Activated CD4-positive, alpha-beta T cell treated with anti-CD3 and anti-CD28 coated beads for 1 hour (primary cell): ENCODE results near the gene SDHAF2.
"Not testable (repeated sequence)": the region's sequence is repeated elsewhere in the genome, so short reads cannot be mapped to it uniquely, and the experiment has no call there.

Experiments used
- DNase-seq: peaks from one replicate; pipeline ENCODE4 v3.0.0-alpha.2; 2020

SDHAF2 gene

DNA sequence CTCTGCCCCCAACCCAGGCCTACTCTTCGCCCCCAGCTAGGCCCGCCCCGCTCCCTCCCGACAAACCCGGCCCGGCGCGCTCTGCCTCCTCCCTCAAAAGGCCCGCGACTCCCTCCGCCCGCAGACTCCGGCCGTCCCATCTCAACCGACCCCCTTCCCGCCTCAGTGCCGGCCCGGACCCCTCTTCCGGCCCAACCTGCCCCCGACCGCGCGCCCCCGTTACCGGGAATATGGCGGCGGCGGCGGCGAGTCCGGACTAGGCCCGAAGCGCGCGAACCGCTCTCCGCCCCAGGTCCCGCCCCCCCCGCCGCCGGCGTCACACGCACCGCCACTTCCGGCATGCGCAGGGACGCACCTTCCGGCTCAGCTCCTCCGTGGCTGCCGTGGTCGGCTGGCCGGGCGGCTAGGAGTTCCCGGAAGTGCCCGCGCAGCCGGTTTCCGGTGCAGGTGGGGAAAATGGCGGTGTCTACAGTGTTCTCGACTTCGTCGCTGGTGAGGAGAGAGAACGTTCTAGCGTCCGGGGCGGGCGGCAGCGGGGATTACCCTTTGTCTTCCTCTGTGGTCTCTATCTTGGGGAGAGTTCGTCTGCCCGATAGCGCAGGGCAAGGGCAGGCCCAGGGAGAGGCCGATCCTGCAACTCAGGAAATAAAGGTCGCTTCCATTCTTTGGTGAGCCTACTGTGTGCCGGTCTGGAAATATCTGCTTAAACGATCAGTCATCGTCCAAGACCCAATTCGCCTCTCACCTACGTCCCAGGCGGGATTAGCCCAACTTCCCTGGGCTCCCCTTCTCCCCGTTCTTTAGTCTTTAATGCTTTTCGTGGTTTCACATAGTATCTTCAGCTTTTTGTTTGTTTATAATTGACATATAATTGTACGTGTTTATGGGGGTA lies at the start of gene SDHAF2, which contains the start of gene CPSF7:
Gene SDHAF2 (plus strand): TSS at position 434 of the 892 bp plus-strand sequence. CDS start 23 bp downstream, at position 457.
Gene CPSF7 (minus strand): TSS at position 285 of the 892 bp plus-strand sequence. CDS start 740 bp downstream, outside the sequence.
- peak; percentile 96 for DNase-seq

DNA sequence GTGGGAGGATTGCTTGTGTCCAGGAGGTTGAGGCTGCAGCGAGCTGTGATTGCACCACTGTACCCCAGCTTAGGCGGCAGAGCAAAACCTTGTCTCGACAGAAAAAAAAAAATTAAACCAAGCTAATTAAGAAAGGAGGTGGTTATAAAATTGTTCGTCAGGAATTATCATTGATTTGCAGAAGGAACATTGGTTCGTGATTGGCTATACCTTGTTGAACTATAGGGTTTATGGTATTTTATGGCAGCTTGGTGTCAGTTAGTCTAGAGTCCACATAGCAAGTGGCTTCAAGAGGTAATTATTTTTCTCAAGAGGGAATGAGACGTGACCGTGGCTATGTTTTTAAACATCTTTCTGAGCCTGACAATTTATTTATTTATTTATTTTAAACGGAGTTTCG lies 49.0 kb upstream of the SDHAF2 start:
- DNase-seq, result no peak

DNA sequence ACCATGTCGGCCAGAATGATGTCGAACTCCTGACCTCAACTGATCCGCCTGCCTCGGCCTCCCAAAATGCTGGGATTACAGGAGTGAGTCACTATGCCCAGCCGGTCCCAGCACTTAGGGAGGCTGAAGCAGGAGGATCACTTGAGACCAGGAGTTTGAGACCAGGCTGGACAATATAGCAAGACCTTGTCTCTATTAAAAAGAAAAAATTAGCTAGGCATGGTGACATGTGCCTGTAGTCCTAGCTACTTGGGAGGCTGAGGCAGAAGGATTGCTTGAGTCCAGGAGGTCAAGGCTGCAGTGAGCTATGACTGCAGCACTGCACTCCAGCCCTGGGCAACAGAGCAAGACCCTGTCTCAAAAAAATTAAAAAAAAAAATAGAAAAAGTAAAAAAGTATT lies 46.1 kb upstream of the SDHAF2 start:
- DNase-seq, result not testable (repeated sequence)

DNA sequence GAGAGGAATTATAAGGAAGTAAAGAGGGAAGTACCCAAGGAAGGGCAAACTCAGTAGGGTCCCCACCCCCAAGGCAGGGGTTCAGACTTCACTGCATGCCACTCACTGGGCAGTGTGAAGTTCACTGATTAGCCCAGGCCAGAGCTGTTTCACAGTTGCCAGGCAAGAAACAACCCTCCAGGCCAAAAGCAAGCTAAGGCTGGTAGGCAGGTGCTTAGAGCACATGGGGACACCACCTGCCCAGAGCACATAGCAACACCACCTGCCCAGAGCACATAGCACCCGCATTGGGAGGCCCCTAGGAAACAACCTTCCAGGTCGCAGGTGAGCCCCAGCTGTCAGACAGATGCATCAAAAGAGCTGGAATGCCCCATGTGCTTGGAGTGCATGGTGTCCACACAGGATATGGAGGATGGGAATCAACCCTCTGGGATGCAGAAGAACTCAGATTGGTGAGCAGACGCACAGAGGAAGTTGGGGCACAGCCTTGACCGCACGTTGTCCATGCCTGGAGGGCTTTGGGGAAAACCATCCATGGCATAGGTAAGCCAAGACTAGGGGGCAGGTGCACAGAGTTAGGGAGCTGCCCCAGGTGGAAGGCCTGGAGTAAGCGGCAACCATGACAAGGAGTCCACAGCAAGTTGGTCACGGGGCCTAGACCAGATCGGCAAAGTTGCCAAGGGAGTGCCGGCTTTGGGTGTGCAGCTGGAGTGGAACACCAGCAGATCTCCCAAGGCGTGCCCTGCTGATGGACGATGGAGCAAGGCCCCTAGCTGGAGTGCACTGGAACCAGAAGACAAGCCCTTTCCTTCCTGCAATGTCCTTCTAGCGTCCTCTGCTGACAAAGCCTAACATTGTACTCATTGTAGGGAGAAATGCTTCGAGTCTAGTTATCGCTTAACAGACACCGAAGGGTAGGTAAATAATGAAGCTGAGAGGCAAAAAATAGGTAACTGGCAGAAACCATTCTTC lies 45.4 kb upstream of the SDHAF2 start:
- DNase-seq, result no peak

DNA sequence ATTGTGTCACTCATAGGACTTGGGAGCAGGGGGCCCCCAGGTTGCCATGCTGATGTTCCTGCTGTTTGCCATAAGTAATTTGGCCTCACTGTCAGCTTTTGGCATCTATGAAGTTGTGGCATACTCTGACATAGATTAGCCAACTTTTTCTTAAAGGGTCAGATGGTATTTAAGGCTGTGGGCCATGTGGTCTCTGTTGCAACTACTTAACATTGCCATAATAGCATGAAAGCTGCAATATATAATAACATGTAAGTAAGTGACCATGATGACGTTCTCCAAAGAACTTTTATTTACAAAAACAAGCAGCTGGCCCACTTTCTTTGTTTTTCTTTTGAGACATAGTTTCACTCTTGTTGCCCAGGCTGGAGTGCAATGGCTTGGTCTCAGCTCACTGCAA lies 39.8 kb upstream of the SDHAF2 start:
- no peak for DNase-seq

DNA sequence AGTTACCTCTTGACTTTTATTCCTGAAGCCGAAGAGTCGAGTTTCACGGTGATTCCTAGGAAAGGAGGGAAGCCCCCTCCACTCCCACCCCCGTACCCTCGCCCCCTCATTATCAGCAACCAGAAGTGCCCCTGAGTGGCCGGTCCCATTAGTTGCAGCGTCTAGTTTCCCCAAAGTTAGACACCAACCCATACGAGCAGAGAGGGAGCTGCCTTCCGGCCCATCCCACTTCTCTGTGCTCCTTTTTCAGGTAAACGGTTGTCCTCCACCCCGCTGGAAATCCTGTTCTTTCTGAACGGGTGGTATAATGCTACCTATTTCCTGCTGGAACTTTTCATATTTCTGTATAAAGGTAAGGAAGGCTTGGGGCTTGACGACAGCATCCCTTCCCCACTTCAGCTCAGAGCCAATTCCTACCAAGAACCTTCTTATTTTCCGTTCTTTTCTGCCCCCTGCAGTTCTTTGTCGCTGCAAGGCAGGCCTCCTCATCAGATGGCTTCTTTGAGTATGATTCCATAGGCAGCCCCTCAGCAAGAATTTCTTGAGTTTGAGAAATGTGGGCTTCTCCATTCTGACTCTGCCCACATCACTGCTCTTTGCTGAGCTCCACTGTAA lies 36.8 kb upstream of the SDHAF2 start:
- no peak for DNase-seq

DNA sequence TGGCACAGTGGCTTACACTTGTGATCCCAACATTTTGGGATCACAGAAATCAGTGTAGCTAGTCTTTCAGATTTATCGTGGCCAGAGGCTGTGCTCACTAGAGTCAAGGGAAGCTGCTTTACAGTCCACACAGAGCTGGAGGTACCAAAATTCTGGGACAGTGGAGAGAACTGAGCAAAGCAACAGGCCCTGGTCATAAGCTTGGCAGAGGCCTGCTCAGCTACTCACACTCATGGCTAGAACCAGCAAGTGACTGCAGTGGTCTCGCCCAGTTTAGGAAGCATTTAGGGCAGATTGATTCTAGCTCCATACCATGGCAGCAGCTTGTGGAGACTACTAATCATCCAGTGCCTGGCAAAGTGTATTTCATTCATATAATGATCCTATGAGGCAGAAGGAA lies 28.8 kb upstream of the SDHAF2 start:
- DNase-seq, result no peak

DNA sequence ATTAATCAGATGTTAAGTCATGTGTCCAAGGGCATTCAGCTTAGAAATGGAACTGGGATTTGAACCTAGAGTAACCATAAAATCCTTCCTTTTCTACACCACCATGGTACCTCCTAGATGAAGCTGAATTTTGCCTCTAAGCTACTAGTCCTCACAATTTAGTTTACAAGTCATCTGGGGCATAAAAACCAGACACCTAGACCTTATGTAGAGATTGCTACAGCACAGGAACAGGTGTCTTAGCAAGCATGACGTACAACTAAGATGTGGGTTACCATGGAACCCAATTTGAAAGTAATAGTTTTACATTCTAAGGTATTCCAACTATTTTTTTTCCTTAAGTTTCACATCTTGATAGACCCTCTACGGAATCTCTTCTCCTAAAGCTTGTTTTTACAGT lies 28.4 kb upstream of the SDHAF2 start:
- DNase-seq, result no peak

DNA sequence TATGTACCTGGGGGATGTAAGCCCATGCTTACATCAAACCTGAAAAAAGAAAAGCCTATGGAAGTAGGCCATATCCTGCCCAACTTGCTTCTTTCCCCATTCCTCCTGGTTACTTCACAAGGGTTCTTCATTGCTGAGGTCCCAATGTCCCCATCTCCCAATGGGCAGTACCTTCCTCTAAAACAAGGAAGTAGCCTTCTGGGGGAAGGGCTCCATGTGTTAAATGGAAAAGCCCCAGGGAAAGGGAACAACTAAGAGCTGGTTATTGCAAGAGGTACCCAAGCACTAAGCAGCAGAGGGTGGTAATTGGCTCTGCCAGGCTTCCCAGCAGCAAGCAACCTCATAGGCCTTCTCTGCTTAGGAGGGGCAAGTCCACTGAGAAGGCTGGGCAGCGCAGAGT lies 26.3 kb upstream of the SDHAF2 start:
- DNase-seq, result no peak

DNA sequence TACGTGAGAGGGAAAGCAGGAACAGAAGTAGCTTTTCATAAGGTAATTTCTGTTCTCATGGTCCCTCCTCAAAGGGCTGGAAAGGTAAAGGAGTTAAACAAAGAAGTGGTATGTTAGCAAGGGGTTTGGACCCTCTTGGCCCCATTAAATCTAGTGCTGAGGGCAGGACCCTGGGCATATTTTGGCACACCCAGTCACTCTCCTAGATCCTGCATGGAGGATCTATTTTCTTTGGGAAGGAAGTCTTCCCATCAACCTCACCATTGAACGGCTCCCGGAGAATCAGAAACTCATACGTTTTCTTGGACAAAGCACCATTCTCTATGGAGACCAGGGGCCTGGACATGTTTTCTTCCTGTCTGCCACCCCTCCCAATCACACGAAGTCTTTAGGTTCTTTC lies 25.8 kb upstream of the SDHAF2 start:
- no peak for DNase-seq

DNA sequence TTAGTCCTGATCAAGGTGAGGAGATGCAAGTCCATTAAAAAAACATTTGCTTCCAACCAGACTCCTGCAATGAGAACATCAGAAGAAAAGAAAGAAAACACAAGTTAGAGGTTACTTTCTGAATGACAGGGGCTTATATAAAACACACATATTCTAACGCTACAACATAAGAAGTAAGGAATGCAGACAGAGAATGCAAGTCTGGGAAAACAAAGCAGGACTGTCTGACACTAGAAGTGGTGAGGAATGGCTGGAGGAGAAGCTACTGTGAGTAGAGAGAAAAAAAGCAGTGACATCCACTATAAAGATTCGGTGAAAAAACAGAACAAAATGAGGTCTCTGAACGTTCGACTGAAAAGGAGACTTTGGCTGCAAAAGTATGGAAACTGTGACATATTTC lies 25.3 kb upstream of the SDHAF2 start:
- no peak for DNase-seq

DNA sequence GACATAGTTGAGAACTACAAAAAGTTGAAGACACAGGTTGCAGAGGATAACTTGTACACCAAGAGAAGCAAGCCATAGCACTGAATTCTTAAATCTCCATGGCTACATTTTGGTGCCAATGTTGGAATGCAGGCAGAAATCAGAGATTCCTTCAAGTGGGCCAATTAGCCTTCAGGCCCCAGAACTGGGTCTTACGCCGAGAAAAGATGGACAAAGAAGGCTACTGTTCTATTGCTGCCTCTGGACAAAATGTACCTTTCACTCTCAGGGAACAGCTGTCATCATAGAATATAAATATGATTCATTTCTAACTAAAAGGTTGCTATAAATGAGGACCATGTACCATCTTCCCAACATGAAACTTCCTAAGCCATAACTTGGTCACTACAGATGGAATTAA lies 23.9 kb upstream of the SDHAF2 start:
- DNase-seq, result no peak

DNA sequence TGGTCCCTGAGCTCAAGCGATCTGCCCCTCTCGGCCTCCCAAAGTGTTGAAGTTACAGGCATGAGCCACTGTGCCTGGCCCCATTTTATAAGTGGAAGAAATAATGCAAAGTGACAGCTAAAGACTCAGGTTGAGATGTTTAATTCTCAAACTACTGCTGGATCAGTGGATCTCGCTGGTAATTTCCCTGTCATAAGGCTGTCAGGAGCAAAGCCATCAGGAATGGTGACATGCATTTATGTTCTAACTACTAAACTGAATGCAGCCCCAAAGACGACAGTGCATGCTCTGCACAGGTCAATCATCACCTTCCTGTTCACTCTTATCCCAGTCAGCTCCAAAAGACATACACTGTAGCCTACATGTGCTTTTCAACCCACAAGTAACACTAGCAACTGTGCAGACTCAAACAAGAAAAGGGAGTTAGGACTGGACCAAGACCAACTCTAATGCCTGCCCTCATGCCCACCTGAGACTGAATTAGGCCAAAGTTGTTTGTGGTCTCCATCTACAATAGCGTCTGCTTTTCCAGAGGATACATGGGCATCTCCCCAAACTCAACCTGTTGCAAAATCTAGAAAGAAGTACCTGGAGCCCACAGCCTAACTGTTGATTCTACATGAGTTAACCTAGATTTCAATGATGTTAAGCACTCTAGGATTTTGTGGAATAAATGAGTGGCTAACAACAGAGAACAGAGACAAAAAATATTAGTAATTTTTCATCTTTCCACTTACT lies 22.8 kb upstream of the SDHAF2 start:
- no peak for DNase-seq

DNA sequence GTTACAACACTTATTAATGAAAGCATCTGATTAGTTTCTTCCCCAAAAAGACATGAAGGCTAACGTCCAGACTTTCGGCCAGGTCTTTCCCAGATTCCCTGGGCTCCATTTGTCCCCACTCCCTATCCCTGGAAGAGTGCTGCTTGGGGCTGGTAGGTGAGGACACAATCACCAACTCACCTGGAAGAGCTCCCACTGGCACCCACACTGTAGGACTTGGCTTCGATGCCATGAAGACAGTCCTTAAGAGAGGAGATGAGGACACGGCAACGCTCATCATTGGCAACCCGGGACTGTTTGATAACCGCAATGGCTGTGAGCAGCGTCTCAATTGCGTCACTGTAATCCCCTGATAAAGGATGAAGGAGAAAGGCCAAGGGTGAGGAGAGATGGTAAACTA lies 18.3 kb upstream of the SDHAF2 start:
- no peak for DNase-seq

DNA sequence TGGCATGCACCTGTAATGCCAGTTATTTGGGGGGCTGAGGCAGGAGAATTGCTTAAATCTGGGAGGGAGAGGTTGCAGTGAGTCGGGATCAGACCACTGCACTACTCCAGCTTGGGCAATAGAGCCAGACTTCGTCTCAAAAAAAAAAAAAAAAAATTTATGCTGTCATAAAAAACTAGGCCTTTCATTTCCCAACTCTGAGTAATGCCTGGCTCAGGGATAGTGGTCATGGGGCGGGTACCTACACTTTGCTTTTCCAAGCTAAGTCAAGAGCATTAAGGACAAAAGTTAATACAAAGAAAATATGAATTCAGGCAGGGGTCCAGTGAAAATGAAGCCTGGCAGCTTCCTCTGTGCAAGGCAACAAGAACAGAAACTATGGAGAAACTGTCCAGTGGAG lies 16.4 kb upstream of the SDHAF2 start:
- no peak for DNase-seq

DNA sequence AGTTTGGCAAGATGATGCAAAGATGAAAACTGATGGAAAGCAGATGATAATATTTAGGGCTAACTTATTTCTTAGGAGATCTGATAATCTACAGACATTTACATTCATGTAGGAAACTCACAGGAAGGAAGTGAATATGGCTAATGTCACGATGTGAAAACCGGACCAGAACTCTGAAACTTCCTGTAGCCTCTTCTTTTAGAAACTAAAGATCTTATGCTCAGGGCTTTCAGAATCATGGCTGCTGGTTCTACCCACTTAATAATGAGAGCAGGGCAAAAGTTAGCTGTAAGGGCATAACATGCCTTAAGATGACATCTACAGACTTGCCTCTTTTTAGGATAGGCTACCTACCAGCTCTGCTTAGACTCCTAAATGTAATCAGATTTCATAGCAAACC lies 15.4 kb upstream of the SDHAF2 start:
- DNase-seq, result no peak

DNA sequence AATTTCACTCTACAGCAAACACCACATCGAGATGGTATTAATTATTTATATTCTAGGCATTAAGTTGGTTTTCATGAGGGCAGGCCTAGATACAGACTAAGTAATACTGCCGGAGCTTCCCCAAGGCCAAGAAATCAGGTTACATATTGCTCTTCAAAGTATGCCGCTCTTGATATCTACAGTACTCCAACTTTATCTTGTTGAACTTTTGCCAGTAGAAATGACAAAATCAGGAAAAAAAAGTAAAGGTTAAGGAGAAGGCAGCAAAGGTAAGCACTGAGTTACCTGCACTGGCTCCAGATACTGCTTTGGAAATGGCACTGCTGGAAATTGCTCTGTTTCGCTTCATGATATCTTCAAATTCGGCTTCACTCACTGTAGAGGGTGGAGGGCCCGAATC lies 14.5 kb upstream of the SDHAF2 start:
- no peak for DNase-seq

DNA sequence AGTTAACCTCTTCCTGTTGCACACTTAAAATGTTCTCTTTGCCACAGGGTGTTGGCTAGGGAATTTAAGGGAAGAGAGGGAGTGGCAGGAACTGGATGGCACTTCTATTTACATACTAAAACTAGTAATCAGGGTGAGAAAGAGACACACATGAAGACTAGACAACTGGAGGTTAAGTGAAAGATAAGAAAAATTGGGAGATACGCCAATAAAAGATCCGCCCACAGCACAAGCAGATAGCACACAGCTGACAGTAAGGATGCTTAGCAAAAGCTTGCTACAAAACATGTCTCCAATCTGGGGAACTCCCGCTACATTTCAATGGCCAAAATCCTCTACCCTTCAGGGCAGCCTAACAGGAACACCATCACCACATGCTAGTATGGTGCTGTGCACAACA lies 13.0 kb upstream of the SDHAF2 start:
- DNase-seq, result no peak

DNA sequence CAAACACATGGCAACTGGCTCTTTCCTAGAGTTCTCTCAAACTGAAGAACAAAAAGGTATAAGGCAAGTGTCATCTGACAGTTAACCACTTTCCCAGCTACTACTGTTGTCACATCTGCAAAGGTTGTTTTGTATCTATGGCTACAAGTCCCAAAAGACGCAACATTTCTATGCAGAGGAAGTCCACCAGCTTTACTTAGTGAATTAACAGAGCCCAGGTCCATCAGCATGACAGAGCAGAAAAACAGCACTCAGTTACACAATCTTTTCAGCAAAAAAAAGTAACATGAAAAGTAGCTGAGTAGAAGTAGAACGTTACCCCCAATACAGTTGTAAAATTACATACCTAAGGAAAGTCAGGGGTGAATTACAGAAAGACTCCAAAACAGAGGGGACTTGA lies 12.3 kb upstream of the SDHAF2 start:
- DNase-seq, result no peak

DNA sequence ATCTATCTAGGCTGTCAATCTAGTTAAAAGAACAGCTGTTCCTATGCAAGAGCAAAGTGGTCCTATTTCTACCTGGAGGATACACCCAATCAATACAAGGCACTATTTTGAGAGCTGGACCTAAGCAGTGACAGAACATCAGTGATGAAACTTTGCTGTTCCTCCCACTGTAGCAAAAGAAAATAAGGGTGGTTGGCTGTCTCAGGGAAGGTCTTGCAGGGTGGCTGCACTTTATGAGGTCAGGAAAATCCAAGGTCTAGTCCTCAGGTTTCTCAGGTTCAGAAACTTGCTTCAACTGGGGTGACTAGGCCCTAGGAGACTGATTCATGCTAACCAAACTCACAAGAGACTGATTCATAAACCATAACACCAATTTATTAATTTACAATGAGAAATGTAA lies 11.8 kb upstream of the SDHAF2 start:
- no peak for DNase-seq

DNA sequence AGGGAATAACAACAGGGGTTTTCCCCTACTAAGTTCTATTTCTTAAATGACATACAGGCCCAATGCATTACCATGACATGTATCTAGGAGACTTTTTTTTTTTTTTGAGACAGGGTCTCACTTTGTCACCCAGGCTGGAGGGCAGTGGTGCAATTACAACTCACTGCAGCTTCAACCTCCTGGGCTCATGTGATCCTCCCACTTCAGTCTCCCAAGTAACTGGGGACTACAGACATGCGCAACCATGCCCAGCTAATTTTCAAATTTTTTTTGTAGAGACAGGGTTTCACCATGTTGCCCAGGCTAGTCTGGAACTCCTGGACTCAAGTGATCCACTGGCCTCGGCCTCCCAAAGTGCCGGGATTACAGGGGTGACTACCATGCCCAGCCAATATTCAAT lies 7.7 kb upstream of the SDHAF2 start:
- no peak for DNase-seq

DNA sequence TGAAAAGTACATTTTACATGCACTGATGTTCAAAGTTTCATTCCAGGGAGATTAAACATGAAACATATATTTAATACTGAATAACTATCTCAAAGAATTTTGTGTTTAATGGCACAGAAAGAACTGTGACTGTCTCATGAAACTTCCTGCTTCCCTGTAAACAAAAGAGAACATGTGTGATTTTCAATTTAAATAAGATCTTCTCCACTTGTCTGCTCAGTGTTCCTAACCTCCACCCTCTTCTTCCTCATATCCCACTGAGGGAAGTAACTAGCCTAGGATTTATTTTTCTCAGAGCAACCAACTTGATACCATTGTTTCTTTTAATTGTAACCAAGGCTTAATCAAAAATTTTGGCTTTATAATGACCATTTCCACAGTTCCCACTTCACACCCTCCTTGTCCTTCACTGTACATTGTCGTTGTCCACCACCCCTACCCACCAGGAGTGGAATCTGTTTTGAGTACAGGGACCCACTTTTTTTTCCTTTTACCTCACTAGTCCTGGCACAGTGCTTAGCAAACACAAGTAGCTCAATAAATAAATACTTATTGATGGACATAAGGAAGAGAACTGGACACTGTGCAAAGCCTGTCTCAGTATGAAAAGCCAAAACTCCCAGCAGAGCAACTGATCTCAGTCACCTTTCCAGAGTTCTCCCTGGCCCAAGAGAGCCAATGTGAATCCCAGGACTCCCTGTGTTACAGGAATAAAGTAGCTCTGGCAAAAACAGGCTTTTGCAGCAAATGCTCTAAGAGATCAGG lies 4.4 kb upstream of the SDHAF2 start:
- no peak for DNase-seq
